GM19324 (cell line): ENCODE data around the gene C9orf72.

Experiments used
- ATAC-seq: cut with Tn5 transposase; IDR thresholded peaks from one replicate; pipeline ENCODE4 v1.9.1; 2021; ENCODE audit warnings: mild to moderate bottlenecking, moderate library complexity; ENCODE audit not compliant: unreplicated experiment, low FRiP score

Gene C9orf72

GRCh38 chr9:27582794-27583193, 9.5 kb upstream of the C9orf72 start:
- no peak for ATAC-seq

- ATAC-seq, result no peak
These were observed 8.5 kb upstream of the C9orf72 start for GRCh38 chr9:27581826-27582225.

DNA sequence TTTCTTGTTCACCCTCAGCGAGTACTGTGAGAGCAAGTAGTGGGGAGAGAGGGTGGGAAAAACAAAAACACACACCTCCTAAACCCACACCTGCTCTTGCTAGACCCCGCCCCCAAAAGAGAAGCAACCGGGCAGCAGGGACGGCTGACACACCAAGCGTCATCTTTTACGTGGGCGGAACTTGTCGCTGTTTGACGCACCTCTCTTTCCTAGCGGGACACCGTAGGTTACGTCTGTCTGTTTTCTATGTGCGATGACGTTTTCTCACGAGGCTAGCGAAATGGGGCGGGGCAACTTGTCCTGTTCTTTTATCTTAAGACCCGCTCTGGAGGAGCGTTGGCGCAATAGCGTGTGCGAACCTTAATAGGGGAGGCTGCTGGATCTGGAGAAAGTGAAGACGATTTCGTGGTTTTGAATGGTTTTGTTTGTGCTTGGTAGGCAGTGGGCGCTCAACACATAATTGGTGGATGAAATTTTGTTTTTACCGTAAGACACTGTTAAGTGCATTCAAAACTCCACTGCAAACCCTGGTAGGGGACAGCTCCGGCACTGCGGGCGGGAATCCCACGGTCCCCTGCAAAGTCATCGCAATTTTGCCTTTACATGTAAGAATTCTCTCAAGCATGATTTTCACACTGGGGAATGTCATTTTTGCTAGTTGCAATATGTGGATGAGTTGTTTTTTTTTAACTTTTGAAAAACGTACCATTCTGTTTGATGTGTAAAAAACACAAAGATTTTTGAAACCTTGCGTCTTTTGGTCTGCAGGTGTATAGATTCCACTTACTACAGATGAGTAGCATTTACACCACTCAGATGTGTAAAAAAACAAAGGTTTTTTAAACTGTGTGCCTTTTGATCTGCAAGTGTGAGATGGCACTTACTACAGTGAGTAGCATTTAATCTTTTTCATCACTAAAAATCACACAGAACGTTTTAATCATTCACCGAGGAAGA, 631 bp upstream of the C9orf72 start:
- ATAC-seq, result peak; percentile 92

GRCh38 chr9:27572566-27572917, 739 bp downstream of the C9orf72 start:
- peak; percentile 35 for ATAC-seq

DNA sequence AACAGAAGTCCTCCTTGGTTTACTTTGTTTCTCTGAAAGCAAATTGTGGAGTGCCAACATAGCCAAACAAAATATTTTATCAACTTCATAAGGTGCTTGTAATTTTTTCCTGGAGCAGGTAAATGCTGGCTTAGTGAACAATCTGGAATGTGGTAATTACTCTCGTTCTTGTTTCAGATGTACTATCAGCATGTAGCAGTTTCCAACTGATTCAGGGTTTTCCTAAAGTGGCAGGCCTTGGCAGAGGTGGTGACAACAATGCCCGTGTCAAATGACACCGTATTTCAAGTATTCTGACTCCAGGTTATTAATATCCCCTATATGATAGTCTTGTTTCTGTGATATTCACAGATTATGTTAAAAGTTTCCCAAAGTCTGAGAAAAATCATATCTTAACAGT, 1.2 kb downstream of the C9orf72 start:
- no peak for ATAC-seq

DNA sequence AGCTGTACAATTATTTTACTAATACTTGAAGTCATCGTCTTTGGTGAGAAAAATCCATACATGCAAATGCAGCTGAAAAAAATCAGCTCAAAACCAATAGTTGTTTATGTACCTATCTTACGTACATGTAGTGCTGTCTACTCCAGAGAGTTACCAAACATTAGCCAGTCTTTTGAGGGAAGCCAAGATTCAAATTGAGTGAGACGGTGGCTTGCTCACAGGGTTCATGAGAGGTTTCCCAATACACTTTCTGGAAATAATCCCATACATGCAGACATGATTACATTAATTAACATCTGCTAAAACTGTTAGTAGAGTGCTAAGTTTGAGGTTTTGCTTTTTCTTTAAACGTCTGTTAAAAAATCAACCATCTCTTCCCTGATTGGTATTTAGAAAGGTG, 2.3 kb downstream of the C9orf72 start:
- no peak for ATAC-seq

DNA sequence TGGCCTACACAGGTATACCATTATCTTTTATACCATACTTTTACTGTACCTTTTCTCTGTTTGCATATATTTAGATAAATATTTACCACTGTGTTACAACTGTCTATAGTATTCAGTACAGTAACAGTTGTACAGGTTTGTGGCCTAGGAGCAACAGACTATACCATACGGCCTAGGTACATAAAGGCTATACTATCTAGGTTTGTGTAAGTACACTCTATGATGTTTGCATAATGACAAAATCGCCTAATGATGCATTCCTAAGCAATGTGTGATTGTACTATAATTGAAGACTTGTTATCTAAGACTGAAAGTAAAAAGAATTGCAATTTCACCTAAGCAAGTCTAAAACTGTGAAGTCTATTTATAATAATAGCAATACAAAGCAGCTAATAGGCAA, 3.9 kb downstream of the C9orf72 start:
- ATAC-seq, result no peak

GRCh38 chr9:27566118-27566517, 7.2 kb downstream of the C9orf72 start:
- no peak for ATAC-seq

- ATAC-seq, result no peak
These were observed 7.6 kb downstream of the C9orf72 start for GRCh38 chr9:27565696-27566095.

DNA sequence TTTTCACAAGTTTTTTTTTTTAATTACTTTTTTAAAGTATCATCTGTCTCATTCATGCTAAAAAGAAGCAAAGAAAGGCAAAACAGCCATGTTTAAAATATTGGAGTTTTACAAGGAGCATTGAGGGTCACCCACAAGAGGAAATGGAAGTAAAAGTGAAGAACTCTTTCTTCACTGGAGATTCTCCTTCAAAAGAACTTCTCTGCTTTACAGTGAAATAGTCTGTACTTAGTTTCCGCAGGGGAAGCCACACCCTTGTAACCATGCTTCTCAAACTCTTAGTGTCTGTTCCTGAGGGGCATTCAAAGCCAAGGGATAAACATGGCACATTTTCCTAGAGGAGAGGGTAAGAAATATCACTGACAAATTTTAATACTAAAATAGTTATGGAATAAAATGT, 8.6 kb downstream of the C9orf72 start:
- ATAC-seq, result no peak

- ATAC-seq, result no peak
These were observed 9.4 kb downstream of the C9orf72 start for GRCh38 chr9:27563738-27564430.

- no peak for ATAC-seq
These were observed 11.6 kb downstream of the C9orf72 start for GRCh38 chr9:27561685-27562084.

- ATAC-seq, result no peak
These were observed 12.8 kb downstream of the C9orf72 start for GRCh38 chr9:27560457-27560856.

DNA sequence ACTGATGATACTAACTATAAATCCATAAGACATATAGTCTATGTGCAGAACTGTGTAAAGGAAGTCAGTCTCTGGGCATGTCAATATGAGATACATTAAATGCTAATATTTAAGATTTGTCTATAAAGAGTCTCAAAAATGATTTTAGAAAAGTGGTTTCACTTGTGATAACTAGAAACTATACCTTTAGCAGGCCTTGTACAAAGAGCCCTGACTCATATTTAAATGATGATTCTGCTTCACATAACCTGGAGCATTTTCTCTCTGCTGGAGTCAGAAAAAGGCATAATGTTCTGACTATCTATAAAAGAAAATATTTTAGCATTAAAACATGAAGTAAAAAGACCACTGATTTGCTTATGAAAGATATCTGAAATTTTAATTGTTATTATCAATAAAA, 15.0 kb downstream of the C9orf72 start:
- ATAC-seq, result no peak

DNA sequence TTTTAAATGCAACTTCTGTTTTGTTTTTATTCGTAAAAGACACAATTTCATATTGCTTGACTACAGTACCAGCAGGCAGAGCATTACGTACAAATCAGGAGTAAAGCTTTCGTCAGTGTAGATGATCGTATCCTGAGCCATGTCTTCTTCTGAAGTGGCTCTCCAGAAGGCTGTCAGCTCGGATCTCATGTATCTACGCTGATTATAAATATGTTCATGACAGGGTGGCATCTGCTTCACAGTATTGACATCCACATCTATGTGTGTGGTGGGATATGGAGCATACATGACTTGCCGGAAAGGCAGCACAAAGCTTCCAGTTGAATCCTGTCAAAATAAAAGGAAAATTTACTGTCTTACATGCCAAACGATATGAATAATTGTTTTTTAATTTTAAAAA, 16.8 kb downstream of the C9orf72 start:
- ATAC-seq, result no peak

DNA sequence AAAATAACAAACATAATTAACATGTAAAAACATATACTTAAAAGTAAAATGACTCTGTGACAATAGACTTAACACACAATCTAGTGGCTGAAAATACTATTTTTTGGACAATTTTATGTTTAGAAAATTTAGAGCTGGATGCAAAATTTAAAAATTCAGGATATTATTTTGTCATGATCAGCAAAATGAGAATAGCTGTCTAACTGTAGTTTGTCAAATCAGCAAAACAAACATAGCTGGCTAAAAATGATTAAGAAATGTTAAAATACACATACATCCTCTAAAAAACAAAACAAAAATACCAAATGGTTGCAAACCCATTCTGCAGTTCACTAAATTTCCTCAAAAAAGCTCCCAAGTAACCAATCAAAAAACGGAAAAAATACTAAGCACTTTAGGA, 18.6 kb downstream of the C9orf72 start:
- ATAC-seq, result no peak

DNA sequence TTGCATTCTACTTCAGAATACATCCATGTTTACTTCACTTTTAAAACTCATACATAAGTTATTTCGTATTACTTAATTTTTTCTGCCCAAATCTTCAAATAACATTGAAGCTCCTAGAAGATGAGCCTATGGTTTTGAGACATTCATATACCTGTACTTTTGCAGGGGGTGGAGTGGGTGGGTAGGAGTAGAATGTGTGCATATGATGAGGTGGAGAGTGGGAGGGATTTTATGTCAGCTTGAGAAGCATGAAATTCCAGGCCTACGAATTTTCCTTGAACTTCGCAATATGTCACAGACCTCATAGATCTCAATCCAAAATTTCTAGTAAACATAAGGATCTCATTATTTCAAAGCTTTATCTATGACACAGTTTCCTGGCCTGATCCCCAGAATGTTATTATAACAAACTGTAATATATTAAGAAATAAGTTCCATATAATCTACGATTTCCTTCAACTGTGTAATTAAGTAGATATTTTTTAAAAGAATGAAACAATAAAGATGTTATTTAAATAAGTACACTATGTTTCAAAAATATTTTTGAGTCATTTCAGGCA, 24.0 kb downstream of the C9orf72 start:
- no peak for ATAC-seq

- no peak for ATAC-seq
These were observed 25.1 kb downstream of the C9orf72 start for GRCh38 chr9:27548055-27548741.

- ATAC-seq, result no peak
These were observed 27.8 kb downstream of the C9orf72 start for GRCh38 chr9:27545471-27545870.

GRCh38 chr9:27542508-27542907, 30.8 kb downstream of the C9orf72 start:
- no peak for ATAC-seq

DNA sequence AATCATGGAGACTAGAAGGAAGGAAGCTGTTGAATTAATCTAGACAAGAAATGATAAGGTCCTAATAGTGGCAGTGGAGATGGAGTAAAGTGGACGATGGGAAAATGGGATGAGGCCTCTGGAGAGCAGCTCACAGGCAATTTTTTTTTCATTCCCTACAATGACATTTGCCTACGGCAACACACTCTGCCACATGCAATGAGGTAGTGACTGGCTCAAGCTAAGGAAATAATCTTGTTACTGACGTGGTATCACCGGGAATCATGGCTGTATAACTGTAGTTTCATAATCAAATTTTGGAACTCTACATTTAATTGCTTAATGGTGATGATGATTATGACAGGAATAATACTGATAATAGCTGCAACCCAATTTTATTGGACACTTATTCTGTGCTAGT, 31.5 kb downstream of the C9orf72 start:
- no peak for ATAC-seq
